ENCODE results near the gene PIGZ. TPM values are rescaled to one million over a fixed set of nuclear protein-coding genes. Genes with fewer than 3 reads are reported as not detected.

The PIGZ gene, protein sequence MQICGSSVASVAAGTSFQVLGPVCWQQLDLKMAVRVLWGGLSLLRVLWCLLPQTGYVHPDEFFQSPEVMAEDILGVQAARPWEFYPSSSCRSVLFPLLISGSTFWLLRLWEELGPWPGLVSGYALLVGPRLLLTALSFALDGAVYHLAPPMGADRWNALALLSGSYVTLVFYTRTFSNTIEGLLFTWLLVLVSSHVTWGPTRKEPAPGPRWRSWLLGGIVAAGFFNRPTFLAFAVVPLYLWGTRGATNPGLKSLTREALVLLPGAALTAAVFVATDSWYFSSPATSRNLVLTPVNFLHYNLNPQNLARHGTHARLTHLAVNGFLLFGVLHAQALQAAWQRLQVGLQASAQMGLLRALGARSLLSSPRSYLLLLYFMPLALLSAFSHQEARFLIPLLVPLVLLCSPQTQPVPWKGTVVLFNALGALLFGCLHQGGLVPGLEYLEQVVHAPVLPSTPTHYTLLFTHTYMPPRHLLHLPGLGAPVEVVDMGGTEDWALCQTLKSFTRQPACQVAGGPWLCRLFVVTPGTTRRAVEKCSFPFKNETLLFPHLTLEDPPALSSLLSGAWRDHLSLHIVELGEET
- total RNA-seq, result 2.9 and 4.0 TPM in 2 replicates

DNA sequence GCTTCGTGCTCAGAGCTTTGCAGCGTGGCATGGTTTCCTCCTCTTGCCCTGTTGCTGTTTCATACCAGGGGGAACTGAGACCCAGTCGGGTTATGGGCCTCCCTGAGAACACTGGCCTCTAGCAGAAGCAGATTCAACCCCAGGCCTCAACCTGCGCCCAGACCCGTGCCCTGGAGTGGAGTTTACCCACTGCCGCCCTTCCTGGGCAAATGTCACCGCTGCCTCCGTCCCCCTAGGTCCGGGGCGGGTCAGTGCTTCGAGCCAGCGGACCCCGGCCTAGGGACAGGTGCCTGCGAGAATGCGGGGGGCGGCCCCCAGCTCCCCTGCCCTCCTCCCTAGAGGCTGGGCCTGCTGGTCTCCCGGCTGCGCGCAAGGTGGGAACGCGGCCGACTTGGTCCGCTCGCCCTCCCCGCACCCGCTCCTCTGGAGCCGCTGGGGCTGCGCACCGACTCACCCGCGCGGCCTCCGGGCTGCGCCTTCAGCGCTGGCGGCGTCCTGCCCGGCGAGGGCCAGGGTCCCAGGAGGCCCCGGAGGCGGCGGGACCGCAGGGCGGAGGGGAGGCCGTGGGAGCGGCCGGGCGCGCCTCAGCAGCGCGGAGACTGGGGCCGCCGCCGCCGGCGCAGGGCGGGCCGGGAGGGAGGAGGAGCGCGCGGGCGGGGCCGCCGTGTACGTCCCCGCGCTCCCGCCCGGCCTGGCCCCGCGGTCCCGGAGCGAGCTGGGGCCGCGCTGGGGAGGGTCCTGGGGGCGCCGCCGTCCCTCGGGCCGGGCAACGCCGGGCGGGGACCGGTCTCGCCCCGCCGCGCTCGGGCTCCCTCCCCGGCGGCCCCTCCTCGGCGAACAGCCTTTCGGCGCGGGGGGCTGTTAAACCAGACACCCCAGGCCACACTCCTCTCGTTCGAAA is at the start of gene PIGZ:
Gene PIGZ, minus strand, starts transcription at position 601 of the 901 bp plus-strand sequence. CDS start 16,802 bp downstream, outside the sequence.
- Histone ChIP-seq H3K4me3 (ENCODE audit: insufficient read depth, low read length) (peak within 1 kb of the TSS; percentile 78), H3K27me3 (ENCODE audit: insufficient read depth, low read length) (no peaks in the 10 kb centered on the region), H3K79me2 (ENCODE audit: insufficient read depth, low read length) (no peaks in the 10 kb centered on the region), H3K27ac (ENCODE audit: low read depth, low read length) (no peak within 1 kb of the TSS), H2AFZ (ENCODE audit: low read length) (peak within 1 kb of the TSS; percentile 85), H3K4me2 (ENCODE audit: insufficient read depth, low read length) (peak within 1 kb of the TSS; percentile 86), H4K20me1 (ENCODE audit: insufficient read depth, low read length) (no peaks in the 10 kb centered on the region), H3K4me1 (ENCODE audit: insufficient read depth, low read length) (peaks cover 11% of the 10 kb centered on the region), H3K36me3 (ENCODE audit: insufficient read depth, low read length) (no peaks in the 10 kb centered on the region), H3K9me3 (ENCODE audit: low read depth, low read length) (no peaks in the 10 kb centered on the region)
- TF ChIP-seq CTCF (IDR thresholded peaks at IDR 0.05; ENCODE audit: extremely low read depth, low read depth, low read length), result no peak
- DNase-seq (ENCODE audit: insufficient read length, low spot score, missing footprints), result peak; percentile 95

GRCh38 chr3:197017003-197017402 is 48.4 kb upstream of the PIGZ start:
- no peaks in the 10 kb centered on the region for H3K79me2 ChIP-seq (ENCODE audit: insufficient read depth, low read length)
- peaks cover 22% of the 10 kb centered on the region for H3K27me3 ChIP-seq (ENCODE audit: insufficient read depth, low read length)
- no peak overlapping the region for H3K27ac ChIP-seq (ENCODE audit: low read depth, low read length)
- DNase-seq (ENCODE audit: insufficient read length, low spot score, missing footprints), result peak; percentile 60
- H3K4me2 ChIP-seq (ENCODE audit: insufficient read depth, low read length), result no peak overlapping the region
- no peak for TF ChIP-seq CTCF (IDR thresholded peaks at IDR 0.05; ENCODE audit: extremely low read depth, low read depth, low read length)
- H2AFZ ChIP-seq (ENCODE audit: low read length), result no peak overlapping the region
- no peaks in the 10 kb centered on the region for H4K20me1 ChIP-seq (ENCODE audit: insufficient read depth, low read length)
- no peaks in the 10 kb centered on the region for H3K36me3 ChIP-seq (ENCODE audit: insufficient read depth, low read length)
- H3K4me3 ChIP-seq (ENCODE audit: insufficient read depth, low read length), result no peak overlapping the region
- H3K4me1 ChIP-seq (ENCODE audit: insufficient read depth, low read length), result no peaks in the 10 kb centered on the region
- no peaks in the 10 kb centered on the region for H3K9me3 ChIP-seq (ENCODE audit: low read depth, low read length)

GRCh38 chr3:197015790-197016736 is 47.4 kb upstream of the PIGZ start:
- H3K4me3 ChIP-seq (ENCODE audit: insufficient read depth, low read length), result no peak overlapping the region
- H3K4me2 ChIP-seq (ENCODE audit: insufficient read depth, low read length), result no peak overlapping the region
- no peak for TF ChIP-seq CTCF (IDR thresholded peaks at IDR 0.05; ENCODE audit: extremely low read depth, low read depth, low read length)
- no peak overlapping the region for H2AFZ ChIP-seq (ENCODE audit: low read length)
- H3K27ac ChIP-seq (ENCODE audit: low read depth, low read length), result no peak overlapping the region
- H3K27me3 ChIP-seq (ENCODE audit: insufficient read depth, low read length), result peaks cover 19% of the 10 kb centered on the region
- no peaks in the 10 kb centered on the region for H4K20me1 ChIP-seq (ENCODE audit: insufficient read depth, low read length)
- peak; percentile 71 for DNase-seq (ENCODE audit: insufficient read length, low spot score, missing footprints)
- H3K36me3 ChIP-seq (ENCODE audit: insufficient read depth, low read length), result no peaks in the 10 kb centered on the region
- no peaks in the 10 kb centered on the region for H3K9me3 ChIP-seq (ENCODE audit: low read depth, low read length)
- H3K79me2 ChIP-seq (ENCODE audit: insufficient read depth, low read length), result no peaks in the 10 kb centered on the region
- H3K4me1 ChIP-seq (ENCODE audit: insufficient read depth, low read length), result no peaks in the 10 kb centered on the region
